Stimulated activated CD4-positive, alpha-beta T cell treated with anti-CD3 and anti-CD28 coated beads, Interleukin-15, amount 100 ng/mL, for 24 hours (primary cell): ENCODE measurements around the gene ZBTB17.
"Not testable (repeated sequence)": the region's sequence is repeated elsewhere in the genome, so short reads cannot be mapped to it uniquely, and the experiment has no call there.

Experiments used
- DNase-seq: peaks from one replicate; pipeline ENCODE4 v3.0.0-alpha.2; 2020

The ZBTB17 gene

DNA sequence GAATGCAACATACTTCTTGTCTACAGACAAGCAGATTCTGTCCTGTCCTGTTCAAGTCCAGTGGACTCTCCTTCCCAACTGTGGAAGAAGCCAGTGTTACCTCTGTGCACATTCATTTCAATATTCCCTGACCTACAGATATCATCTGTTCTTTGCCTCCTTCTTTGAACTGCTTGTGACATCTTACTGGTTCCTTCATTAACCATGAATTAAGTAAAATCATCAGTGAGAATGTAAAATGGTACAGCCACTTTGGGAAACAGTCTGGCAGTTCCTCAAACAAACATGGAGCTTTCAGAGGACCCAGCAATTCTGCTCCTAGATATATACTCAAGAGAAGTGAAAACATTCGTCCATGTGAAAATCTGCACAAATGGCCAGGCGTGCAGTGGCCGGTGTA is 34.9 kb upstream of the ZBTB17 start:
- no peak for DNase-seq

DNA sequence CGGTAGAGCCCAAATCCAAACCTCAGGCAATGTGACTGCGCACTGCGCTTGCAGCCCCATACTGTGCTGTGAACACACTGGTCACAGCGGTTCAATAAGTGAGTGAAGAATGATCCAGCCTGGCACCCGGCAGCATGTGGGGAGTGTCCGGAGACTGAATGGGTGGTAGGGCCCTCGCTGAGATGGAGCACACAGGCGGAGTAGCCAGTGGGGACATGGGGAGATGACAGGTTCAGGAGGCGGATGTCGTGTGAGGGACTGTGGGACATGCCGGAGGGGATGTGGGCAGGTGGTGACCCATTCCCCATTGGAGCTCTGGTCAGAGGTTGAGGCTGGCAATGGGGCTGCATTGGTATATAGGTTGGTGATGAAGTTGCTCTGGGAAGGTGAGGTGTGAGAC is 33.8 kb upstream of the ZBTB17 start:
- no peak for DNase-seq

DNA sequence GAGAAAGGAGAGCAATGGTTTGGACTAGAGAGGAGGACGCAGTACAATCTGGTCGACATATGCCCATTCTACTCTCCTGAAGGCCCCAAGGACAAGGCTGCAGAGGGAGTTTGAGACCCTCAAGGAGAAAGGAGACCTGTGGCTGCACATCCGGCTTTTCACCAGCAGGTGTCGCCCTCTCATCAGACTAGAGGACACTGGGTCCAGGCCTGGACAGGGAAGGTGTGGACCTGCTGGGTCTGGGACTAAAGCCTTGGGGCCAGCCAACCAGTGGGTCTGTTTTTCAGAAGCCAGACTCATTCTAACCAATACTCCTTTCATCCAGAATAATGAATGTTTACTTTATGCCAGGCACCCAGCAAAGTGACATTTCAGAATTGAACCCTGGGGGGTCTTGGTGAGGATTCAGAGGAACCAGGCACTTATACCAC is 33.1 kb upstream of the ZBTB17 start:
- peak; percentile 82 for DNase-seq

DNA sequence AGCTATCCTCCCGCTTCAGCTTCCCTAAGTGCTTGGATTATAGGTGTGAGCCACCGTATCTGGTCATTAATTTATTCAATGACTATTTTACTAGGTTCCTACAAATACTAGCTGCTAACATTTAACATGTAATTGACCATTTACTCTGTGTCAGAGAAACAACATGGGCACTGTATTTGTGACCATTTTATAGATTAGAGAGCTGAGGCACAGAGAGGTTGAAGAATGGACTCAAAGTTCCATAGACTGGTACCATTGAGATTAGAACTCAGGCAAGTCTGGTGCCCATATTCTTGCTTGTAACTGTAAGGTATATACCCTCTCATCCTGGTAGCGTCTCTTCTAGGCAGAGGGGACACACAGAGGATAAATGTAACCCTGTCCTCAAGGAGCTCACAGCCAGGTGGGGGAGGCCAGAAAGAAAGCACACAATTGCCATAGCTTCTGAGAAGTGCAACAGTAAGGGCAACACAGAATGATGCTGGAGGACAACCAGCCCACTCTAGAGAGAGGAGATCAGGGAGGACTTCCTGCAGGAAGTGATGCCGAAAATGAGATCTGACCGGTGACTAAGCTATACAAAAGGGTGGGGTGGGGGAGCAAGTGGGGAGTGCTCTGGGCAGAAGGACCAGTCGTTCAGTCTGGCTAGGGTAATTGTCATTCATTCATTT is 31.9 kb upstream of the ZBTB17 start:
- no peak for DNase-seq

DNA sequence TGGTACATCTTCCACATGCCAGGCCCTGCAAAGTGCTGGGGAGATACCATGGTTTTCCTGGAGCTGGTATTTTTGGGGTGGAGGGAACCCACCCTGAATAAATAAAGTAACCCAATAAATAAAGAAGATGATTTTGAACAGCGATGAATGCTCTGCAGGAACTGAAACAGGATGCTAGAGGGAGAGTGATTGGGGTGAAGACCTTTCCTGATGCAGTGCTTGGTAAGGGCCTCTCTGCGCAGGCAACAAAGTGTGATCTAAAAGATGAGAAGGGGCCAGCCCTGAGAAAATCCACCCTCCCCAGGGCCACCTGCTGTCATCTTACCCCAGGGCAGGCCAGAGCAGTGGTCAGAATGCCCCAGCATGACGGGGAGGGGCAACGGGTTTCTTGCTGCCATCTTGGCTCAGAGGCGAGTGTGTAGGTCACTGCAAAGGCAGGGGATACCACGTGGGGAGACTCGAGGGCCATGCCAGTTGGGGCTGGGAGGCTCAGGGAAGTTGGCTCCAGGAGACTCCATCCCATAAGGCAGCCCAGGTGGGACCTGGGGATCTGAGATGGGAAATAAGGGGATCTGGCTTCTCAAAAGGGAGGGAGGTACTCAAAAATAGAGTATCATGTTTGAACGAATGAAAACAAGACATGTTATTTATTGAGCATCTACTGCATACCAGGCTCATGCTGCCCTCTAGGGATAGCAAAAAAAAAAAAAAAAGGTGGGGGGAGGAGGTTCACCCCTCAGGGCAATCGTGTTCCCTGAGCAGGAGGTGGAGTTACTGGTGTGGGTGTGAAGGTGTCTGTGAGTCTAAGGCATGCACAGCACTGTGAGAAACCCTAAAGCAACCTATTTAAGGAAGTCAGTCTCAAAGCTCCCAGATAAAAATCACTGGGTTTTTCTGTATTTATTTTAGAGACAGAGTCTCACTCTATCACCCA is 30.9 kb upstream of the ZBTB17 start:
- DNase-seq = peak; percentile 29

DNA sequence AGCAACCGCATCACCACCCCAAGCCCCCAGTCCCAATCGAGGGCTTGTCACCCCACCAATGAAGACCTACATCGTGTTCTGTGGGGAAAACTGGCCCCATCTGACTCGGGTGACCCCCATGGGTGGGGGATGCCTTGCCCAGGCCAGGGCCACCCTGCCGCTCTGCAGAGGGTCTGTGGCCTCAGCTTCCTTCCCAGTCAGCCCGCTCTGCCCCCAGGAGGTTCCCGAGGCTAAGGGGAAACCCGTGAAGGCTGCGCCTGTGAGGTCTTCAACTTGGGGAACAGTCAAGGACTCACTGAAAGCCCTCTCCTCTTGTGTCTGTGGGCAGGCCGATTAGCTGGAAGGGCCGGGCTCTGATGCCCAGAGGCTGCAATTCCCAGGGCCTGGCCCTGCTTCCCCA is 30.1 kb upstream of the ZBTB17 start:
- DNase-seq = no peak

DNA sequence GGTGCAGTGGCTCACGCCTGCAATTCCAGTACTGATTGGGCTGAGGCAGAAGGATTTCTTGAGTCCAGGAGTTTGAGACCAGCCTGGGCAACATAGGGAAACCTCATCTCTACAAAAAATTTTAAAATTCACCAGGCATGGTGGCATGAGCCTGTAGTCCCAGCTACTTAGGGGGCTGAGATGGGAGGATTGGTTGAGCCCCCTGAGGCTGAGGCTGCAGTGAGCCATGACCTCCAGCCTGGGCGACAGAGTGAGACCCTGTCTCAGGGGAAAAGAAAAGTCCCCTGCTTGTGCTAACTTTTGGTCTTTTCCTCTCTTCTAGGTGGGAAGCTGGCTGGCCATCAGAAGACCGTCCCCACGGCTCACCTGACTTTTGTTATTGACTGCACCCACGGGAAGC is 29.7 kb upstream of the ZBTB17 start:
- no peak for DNase-seq

DNA sequence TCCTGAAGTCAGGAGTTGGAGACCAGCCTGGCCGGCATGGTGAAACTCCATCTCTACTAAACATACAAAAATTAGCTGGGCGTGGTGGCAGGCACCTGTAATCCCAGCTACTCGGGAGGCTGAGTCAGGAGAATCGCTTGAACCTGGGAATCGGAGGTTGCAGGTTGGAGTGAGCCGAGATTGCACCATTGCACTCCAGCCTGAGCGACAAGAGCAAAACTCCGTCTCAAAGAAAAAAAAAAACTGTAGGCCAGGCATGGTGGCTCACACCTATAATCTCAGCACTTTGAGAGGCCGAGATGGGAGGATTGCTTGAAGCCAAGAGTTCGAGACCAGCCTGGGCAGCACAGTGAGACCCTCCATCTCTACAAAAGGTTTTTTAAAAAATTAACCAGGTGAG is 25.4 kb upstream of the ZBTB17 start:
- not testable (repeated sequence) for DNase-seq

DNA sequence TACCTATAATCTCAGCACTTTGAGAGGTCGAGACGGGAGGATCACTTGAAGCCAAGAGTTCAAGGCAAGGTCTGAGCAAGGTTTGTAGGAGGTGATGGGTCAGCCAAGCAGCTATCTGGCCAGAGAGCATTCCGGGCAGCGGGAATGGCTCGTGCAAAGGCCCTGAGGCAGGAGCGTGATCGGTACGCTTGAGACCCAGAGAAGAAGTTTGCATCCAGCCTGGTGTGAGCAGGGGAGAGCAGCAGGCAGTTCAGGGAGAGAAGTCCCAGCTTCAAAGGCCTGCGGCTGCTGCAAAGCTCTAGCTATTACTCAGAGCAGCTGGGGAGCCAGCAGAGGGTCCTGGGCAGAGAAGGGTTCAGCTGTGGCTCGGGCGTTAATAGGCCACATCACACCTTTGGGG is 23.0 kb upstream of the ZBTB17 start:
- DNase-seq = no peak

DNA sequence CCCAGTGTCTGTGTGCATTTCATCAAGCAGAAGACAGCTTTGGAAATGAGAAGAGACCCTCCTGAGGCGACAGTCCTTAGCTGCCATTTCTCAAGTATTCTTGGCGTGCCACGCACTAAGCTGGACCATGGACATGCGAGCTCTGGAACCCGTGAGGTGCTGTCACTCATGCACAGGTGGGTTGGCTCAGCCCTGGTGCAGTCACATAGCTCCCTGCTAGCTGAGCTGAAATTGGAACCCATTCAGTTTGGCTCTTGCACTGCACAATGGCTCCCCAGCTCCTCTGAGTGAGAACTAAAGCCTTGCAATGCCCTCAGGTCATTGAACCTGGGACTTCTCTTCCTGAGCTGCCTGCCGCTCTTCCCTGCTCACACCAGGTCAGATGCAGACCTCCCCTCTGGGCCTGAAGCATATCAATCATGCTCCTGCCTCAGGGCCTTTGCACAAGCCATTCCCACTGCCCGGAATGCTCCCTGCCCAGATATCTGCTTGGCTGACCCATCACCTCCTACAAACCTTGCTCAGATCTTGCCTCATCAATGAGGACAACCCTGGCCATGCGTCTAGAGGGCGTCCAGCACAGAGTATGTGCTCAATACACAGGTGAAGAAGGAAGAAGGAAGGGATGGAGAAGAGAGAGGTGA is 21.9 kb upstream of the ZBTB17 start:
- no peak for DNase-seq

DNA sequence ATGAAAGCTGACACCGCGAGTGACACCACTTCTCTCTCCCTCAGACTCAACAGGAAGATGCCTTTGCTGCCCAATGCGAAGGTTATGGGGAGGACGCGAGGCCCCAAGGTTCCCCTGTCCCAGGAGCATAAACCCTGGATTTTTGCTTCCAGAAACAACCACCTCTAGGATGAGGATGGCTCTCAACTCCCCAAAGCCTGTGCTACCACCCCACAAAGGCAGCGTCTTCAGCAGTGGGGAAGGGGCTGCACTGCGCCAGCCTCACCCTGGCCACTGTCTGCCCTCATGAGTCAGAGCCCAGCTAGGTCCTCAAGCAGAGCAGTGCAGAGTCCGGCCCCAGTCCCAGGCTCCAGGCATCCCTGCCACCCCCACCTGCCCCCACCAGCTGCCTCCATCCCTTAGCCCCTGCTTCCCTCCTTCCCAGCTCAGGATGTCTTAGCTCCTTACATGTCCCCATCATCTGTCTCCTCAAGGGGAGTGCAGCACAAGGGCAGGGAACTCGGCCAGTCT is 21.2 kb upstream of the ZBTB17 start:
- DNase-seq = no peak

DNA sequence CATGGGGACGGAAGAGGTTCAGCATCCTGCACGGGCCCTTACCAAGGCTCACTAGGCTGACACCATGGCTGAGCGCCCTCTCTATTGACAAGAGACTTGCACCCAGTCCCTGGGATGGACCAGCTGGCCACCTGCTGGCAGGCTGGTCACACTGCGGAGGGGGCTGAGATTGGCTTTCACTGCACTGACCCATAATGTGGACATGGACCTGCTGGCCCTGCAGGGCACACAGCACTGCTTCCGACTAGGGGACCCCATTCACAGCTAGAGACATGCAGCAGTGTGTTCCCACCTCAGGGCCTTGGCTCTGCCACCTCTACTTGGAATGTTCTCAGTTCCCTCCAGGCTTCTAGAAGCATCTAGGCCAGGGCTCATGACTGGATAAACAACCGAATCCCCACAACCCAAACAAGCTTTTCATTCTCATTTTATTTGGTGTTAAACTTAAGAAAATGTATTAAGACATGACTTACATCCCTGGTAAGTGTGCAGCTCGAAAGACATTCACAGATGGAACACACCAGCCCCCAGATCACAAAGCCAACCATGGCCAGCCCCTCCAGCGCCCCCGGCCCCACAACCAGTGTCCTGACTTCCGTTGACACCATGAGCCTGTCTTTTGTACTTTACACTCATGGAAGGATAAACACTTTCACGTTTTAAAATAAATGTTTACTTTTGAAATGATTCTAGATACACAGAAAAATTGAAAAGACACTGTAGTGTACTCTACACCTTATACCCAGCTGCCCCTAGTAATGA is 18.9 kb upstream of the ZBTB17 start:
- DNase-seq = peak; percentile 65

DNA sequence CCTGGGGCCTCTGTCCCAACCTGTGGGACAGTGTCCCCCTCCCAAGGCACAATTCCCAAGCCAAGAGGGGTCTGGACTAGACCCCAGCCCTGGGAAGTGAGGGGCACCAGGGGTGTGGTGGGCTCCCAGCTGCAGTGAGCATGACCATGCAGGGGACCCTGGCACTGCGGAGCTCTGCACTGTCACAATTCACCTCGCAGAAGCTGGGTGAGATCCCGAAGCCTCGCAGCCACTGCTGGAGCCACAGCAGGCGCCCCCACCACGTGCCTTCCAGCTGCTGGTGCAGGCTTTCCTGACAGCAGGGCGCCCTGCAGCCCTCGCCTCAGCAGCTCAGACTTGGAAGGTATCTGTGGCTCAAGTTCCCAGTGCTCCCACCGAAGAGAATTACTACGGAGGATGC is 18.2 kb upstream of the ZBTB17 start:
- no peak for DNase-seq

DNA sequence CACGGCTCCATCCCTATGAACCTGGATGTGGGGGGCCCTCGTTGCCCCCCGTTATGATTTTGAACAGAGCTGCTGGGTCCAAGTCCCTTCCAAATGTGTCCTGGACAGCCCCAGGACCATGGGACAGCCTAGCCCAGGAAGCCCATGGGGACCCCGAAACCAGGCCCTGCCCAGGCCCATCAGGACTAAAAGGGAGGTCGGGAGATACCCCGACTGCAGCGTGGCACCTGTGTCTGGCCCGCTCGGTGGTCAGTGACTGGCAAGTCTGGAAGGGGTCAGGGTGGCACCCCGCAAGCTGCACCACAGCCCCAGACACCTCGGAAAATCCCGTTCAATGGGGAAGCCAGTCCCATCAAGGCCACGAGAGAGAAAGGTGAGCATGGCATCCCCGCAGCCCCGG is 17.8 kb upstream of the ZBTB17 start:
- no peak for DNase-seq

DNA sequence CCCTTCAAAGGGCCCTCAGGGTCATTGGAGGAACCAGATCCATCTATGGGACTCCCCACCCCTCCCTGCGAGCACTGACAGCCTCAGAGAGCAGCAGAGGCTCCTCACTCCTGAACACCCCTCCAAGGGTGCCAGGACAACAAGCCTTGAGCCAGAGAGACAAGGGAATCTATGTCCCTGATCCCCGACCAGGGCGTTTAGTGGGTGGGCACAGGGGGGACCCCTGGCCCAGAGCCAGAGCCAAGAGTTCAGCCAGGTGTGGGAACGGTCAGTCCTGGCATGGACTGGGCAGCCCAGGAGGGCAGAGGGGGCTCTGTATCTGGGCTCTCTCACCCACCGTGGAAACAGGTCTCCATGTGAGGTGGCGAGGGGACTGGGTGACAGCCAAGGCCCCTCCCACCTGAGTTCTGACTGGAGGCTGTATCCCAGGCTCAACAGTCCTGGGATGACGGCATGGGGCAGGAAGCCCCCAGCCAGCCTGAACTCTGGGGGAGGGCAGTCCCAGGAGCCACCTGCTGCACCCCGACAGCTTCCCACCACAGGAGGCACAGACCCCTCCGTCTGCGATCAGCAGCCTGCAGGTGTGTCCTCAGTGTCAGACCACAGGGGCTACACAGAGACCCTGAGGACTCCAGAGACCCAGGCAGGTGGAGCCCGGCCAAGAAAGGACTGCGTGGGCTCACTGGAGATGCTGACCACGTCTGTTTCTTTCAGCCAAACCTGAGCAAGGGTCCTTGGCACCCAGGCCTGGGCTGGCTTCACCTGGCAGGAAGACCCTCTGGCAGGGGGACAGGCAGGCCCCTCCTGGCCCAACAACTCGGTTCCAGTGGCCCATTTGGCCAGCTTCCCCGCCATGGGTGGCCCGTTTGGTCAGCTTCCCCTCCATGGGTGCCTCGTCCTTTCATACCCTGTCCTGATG is 16.9 kb upstream of the ZBTB17 start:
- no peak for DNase-seq

DNA sequence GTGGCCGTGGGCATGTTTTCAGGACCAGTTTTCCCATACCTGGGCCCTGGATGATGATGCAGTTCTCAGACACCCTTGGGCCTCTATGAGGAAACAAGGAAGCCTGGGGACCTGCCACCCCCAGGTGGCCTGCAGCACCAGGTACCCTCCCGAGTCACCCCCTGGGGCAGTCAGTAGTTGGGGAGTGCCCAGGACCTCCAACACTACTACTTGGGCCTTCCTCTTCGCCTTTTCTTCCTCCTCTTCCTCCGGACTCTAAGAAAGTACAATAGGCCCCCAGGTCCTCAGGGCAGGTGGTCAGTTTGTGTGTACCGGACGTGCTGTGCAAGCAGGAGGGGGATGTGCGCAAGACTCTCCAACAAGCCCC is 16.3 kb upstream of the ZBTB17 start:
- DNase-seq = no peak

DNA sequence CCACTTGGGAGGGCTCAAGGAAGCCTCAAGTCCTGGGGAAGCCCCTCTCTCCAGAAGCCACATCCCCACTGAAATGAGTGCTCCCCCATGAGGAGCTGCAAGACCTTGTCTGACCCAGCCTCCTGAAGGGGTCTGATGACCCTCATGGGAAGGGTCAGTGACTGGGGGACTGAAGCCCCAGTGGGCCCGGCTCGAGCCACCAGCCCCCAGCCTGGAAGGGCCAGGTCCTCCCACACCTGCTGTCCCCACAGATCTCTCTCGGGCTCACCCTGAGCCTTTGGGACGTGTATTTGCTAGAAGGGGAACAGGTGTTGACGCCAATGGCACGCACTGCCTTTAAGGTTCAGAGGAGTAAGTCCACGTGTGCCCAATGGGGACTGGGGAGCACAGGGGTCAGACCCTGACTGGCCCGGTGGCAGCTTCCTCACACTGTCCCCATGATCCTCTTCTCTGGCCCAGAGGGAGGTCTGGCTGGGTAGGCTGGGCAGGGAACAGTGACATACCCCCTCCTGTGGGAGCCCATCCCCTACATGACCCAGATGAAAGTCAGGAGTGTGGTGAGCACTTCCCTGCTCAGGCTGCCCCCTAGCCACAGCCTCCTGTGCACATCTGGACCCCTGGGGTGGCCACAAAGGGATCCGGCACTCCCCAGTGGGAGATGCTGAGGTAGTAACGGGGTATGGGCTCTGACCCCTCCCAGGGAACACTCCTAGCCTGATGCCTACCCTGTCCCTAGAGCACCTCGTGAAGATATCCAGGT is 15.7 kb upstream of the ZBTB17 start:
- DNase-seq = no peak

DNA sequence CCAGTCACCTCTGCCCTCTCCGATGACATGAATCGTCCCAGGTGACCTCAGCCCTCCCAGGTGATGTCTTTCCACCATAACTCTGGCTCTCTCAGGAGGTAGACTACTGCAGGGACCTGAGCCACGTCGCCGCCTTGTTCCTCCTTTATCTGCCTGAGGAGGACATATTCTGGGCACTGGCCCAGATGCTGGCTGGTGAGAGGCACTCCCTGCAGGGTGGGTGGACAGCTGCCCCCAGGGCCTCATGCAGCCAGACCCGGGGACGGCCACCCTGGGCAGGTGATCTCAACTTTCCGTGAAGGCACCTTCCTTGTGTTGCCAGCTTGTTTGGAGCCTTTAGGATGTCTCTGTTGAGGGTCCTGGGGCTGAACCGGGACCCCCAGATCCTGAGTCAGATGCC is 13.9 kb upstream of the ZBTB17 start:
- DNase-seq = no peak

DNA sequence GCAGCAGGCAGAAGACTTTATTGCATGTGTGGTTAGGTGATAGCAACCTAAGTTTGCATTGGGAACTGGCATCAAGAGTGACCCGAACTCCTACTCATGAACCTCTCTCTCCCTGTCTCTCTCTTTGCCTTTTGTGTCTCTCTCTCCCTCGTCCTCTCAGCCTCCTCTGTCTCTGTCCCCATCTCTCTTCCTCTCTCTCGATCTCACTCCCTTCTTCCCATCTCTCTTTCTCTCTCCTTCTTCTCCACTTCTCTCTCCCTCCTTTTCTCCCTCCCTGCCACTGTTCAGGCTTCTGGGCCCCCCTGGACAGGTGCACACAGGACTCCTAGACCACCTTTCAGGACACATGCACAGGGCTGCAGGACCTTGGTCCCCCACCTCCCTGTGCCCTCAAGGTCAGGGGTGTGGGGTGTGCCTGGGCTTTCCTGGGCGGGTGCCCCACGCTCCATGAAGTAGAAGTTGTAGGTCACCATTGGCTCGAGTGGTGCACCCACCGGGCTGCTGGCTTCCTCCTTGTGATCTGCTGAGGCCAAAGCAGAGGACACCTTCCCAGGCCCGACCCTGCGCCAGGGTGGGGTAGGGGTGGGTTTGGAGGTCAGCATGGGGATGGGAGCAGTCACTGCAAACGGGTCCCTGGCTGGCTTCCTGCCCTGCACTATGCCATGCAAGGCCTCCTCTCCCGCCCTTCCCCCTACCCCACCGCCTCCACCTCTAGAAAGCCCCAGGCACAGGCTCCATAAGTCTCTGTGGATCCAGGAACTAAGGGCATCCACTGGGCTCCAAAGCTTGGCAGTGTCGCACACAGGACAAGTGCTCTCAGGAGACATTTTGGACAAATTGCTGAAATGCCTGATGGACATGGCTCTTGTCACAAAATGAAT is 13.2 kb upstream of the ZBTB17 start:
- DNase-seq = no peak
